Inflammatory macrophage (primary cell): ENCODE measurements around the gene UQCR11.

ENCODE experiments used
- DNase-seq, 2 donors: peaks; one replicate each; pipeline ENCODE4 v3.0.0-alpha.2; 2020 to 2022

The UQCR11 gene

GRCh38 chr19:1566392-1567115, 38.7 kb downstream of the UQCR11 start:
- no peak for DNase-seq

DNA sequence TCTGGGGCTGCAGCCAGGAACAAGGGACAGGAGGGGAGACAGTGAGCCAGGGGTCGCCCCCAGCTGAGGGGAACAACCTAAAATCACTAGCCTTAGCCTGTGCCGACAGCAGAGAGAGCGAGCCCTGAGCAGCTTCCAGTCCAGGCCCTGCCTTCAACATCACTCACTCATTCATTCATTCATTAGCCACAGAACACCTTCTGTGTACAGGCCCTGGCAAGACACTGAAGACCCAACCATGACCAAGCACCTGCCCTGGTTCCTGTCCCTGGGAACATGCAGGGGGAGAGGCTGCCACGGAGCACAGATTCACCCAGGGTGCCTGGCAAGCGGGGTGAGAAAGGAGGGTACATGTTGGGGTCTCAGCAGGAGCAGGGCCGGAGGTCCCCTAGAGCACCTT, 42.0 kb downstream of the UQCR11 start:
- DNase-seq = no peak

DNA sequence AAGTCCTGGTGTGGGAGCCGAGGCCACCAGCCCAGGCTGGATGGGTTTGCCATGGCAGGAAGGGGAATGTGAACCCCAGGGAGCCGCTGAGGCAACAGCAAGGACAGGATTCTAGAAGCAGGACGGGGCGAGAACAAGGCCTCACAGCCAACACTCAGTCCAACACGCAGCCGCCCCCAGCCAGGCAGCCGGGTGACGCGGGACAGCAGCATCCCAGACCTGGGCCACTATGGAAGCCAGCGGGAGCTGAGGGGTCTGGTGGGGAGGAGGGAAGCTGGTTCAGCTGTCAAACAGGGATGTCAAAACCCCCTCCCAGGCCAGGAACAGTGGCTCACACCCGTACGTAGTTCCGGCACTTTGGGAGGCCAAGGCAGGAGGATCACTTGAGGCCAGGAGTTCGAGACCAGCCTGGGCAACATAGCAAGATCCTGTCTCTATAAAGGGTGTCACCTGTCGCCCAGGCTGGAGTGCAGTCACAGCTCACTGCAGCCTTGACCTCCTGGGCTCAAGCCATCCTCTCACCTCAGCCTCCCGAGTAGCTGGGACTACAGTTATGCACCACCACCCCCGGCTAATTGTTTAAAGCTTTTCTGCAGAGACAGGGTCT, 43.9 kb downstream of the UQCR11 start:
- DNase-seq = no peak

DNA sequence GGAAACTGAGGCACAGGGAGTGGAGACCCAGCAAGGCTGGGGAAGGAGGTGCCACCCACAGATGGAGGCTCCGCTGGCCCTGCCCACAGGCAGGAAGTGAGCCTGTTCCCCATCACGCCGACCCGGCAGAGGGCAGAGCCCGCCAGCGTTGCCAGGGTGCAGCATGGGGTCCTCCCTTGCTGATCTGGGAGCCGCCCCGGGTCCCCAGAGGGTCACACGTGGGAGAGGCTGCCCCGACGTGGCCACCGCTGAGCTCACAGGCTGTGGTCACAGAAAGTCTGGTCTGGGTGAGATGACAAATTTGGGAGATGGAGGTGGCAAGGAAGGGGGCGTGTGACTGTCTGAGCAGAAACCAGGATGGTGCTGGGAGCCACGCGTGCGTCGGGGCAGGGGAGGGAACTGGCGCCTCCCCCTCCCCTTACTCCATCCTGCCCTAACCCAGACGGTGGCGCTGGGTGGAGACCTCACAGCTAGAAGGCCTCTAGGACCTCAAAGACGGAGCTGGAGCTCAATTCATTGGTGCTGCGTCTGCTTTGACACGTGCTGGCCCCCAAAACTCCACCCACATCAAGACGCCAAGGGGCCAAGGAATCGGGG, 44.9 kb downstream of the UQCR11 start:
- DNase-seq = peak in 1 of 2 donors; percentile 2

DNA sequence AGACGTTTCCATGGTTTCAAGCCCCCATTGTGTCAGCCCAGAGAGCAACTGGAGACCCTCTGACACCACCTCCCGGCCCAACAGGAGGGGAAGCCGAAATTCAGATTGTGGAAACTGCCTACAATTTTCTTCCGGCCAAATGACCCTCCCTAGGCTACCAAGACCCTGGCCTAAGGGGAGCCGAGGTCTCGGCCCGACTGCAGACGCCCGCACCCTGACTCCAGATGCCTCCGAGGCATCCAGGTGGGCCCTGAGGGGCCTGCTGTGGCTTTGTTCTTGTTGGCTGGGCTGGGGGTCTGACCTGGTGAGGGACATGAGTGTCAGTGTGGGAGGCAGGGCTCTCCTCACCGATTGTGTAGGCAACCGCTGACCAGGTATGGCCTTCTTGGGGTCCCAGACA, 46.7 kb downstream of the UQCR11 start:
- DNase-seq = no peak

- no peak for DNase-seq
Observed at GRCh38 chr19:1556390-1557070, 48.7 kb downstream of the UQCR11 start.

- no peak for DNase-seq
Observed at GRCh38 chr19:1555487-1556389, 49.5 kb downstream of the UQCR11 start.

DNA sequence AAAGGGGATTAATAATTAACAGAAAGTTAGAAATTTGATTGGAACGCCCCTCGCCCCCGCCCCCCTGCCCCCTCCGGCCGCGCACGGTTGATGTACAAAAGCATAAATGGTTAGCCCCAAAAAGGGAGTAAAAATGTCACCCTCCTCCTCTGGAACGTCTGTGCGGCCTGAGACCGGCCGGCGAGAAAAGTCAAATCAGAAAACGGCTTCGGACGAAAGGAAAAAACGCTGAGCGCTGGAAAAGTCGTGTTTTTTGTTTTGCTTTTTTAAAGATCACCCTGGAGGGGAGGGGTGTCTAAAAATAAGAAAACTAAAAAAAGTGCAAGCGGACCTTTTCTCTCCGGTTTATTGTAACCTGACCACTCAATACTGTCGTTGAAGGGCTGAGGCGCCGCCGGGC, 50.3 kb downstream of the UQCR11 start:
- DNase-seq = no peak

GRCh38 chr19:1553415-1553814, 51.8 kb downstream of the UQCR11 start:
- DNase-seq = no peak

DNA sequence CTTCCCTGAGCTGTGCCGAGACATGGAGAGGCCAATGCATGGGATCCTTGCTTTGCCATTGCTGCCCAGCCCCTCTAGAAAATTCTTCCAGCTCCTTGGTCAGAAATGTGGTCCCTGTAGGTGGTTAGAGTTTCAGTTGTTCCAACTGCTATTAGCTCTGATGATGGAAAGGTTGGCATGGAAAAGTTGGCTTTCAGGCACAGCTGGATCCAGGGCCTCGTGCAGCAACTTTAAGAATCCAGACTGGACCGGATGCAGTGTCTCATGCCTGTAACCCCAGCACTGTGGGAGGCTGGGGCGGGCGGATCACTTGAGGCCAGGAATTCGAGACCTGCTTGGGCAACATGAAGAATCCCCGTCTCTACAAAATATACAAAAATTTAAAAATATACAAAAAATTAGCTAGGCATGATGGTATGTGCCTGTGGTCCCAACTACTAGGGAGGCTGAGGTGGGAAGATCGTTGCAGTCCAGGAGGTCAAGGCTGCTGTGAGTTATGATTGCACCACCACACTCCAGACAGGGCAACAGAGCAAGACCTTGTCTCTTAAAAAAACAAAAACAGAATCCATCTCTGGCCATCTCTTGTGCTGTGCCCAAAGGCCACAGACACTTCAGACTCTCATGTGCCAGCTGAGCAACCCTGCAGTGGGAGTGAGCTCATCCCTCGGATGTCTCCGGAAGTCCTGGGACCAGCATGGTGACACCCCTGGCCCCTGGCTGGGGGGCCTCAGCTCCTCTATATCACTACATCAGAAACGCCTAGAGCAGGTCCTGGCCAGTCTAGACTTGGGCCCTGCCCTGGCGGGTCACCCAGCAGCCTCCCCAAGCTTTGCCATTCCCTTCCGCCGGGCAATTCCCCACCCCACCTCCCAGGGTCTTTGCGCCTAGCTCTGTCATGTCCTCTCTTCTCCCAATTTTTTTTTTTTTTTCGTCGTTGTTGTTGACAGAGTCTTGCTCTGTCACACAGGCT, 53.9 kb downstream of the UQCR11 start:
- DNase-seq = no peak

DNA sequence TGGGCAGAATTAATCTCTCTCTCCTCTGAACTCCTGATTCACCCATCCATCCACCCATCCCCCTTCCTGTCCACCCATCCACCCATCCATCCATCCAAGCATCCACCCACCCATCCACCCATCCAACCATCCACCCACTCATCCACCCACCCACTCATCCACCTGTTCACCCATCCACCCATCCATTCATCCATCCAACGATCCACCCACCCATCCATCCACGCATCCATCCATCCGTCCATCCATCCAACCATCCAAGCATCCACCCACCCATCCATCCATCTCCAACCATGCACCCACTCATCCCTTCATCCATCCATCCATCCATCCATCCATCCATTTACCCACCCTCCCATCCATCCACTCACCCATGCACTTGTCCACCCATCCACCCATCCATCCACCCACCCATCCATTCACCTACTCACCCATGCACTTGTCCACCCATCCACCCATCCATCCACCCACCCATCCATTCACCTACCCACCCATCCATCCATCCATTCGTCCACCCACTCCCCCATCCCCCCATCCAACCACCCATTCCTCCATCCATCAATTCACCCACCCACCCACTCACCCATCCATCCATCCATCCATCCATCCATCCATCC, 55.8 kb downstream of the UQCR11 start:
- no peak for DNase-seq
